ENCODE data around the gene LMNB1.

DNA sequence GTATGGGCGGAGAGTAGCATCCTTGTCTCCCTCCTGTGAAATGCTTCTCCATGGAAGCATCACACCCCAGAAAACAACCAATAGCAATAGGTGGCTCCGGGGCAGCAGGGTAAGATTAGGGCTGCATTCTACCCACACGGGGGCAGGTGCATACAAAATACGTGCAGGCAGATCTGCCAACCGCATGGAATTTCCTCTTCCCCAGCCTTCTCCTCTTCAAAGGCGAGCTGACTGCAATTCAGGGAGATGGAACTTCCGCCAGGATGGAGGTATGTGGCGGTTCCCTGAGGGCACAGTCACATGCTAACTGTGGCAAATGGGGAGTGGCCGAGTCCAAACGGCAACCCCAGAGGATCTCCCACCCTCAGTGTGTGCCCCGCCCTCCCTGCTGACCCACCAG lies 81.5 kb downstream of the LMNB1 start:
- TF ChIP-seq POLR2A (IDR thresholded peaks at IDR 0.05; ENCODE audit: borderline replicate concordance, extremely low read depth, insufficient read depth, insufficient read length) (no peak), SIN3A (IDR thresholded peaks at IDR 0.05; ENCODE audit: low read depth) (no peak), ZFX (IDR thresholded peaks at IDR 0.05) (no peak), RAD21 (IDR thresholded peaks at IDR 0.05; ENCODE audit: low read depth) (no peak), POLR2AphosphoS5 (IDR thresholded peaks at IDR 0.05; ENCODE audit: low read depth, low read length) (no peak), SP1 (IDR thresholded peaks at IDR 0.05; ENCODE audit: low read depth) (no peak), YY1 (IDR thresholded peaks at IDR 0.05; ENCODE audit: extremely low read depth, insufficient replicate concordance, low read depth, low read length) (no peak), EZH2phosphoT487 (IDR thresholded peaks at IDR 0.05; ENCODE audit: borderline replicate concordance) (no peak)
- TF ChIP-seq, protein P1, sequence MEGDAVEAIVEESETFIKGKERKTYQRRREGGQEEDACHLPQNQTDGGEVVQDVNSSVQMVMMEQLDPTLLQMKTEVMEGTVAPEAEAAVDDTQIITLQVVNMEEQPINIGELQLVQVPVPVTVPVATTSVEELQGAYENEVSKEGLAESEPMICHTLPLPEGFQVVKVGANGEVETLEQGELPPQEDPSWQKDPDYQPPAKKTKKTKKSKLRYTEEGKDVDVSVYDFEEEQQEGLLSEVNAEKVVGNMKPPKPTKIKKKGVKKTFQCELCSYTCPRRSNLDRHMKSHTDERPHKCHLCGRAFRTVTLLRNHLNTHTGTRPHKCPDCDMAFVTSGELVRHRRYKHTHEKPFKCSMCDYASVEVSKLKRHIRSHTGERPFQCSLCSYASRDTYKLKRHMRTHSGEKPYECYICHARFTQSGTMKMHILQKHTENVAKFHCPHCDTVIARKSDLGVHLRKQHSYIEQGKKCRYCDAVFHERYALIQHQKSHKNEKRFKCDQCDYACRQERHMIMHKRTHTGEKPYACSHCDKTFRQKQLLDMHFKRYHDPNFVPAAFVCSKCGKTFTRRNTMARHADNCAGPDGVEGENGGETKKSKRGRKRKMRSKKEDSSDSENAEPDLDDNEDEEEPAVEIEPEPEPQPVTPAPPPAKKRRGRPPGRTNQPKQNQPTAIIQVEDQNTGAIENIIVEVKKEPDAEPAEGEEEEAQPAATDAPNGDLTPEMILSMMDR (IDR thresholded peaks at IDR 0.05 in 2 of 3, conservative IDR thresholded peaks at IDR 0.05 in 1 of 3; ENCODE audit: borderline replicate concordance in 1 of 3, insufficient read depth in 1 of 3, low read depth in 2 of 3, low read length in 2 of 3) = no peak
- TF ChIP-seq, protein P2, sequence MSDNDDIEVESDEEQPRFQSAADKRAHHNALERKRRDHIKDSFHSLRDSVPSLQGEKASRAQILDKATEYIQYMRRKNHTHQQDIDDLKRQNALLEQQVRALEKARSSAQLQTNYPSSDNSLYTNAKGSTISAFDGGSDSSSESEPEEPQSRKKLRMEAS (IDR thresholded peaks at IDR 0.05) = no peak
